ENCODE measurements around the gene DENND1C.

The DENND1C gene

DNA sequence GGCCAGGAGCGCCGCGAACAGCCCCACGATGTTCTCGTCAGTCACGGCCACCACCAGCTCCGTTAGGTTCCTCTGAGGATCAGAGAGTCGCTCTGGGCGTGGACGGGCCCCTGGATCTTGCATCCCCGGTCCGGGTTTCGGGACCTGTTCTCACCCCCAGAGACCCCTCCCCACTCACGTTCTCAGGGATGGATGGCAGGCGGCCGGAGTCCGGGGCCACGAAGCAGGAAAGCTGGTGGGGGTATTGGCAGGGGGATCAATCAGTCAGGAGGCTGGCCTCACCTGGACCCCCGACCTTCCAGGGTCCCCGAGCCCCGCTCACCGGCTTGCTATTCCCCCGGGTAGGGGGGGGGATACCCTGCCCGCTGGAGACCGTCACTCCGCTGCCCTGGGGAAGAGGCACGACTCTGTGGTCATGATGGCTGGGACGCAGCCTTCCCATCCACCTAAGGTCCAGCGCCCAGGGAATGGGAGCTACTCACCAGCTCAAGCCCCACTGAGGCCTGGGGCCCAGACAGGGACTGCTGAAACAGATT, 4.6 kb downstream of the DENND1C start:
- DNase-seq: no peak

DNA sequence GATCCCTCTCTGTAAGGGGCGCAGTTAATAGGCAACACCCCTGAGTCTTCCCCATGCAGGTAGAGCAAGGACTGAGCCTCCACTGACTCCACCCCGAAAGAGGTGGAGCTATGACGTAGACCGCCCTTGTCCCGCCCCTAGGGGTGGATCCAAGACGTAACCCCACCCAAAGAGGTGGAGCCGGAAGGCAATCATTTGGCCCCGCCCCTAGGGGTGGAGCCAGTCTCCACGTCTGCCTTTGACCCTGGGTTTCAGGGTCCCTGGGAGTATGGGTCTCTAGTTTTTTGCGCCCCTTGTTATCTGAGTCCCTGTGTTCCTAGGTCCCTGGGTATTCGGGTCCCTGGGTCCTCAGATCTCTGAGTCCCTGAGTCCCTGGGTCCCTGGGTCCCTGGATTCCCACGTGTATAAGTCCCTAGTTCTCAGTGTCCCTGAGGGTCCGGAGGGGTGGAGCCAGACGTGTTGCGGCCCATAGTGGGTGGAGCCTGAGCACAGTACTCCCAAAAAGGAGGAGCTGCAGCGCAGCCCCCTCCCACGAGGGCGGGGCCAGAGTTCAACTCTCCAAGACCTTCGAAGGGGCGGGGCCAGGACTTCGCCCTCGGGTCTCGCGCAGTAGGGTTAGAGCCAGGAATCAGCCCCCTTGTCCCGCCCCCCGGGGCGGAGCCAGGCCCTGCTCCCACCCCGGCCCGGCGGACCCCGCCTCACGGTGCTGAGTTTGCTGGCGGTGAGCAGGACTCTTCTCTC, 5.3 kb downstream of the DENND1C start:
- peak; percentile 65 for DNase-seq

DNA sequence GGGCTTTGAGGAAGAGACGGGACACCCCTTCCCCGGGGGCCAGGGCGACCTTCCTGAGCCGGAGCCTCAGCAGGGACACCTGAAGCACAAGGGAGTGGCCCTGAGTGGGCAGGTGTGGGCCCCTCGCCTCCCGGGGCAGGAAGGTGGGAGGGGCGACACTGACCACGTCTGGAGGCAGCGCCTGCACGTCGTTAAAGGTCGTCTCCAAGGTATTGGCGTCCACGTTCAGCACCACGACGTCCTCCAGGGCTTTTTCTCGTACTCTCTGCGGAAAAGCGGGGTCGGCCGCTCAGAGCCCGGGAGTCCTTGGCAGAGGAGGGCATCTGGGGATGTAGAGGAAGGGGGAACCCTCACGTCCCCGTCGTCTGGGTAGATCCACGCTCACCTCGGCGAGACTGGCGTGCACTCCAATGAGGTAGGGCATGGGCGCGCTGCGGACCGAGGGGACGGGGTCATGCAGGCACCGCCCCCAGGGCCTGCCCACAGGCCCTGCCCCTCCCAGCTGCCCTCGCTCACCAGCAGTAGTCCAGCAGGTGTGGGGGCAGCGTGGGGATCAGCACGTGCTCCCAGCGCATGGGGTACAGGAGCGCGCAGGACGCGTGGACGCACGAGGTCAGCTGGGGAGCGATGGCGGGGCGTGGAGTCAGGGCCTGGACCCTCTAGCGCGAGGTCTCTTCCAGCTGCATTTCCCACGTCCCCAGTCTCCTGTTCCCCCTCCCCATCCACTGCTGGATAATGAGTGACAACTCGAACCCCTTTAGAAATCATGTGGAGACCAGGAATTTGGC, 6.1 kb downstream of the DENND1C start:
- no peak for DNase-seq

DNA sequence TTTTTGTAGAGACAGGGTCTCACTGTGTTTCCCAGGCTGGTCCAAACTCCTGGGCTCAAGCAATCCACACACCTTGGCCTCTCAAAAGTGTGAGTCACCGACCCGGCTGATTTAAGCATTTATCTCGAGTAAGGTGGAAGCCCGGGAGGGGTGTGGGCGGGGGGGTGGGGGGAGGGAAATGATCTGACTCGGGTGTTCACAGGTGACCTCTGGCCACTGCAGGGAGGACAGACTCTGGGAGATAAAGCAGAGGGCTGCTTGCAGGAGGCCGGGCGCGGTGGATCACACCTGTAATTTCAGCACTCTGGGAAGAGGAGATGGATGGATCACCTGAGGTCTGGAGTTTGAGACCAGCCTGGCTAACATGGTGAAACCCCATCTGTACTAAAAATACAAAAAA, 7.9 kb downstream of the DENND1C start:
- DNase-seq: no peak

DNA sequence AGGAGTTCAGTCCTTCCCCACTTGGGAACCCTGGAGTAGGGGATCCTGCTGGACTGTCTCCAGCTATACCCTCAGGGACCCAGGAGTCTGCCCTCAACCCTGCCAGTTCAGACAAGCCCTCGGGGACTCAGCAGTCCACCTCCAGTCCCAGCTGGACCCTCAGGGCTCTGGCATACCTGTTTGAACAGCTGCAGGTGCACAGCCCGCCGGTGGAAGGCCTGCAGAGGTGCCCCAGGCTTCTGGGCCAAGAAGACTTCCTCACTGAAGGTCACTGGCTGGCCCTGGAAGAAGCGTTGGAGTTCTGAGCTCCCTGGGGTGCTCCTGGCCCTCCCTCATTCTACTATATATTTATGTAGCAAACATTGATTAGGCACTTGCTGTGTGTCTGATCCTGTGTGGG, 8.9 kb downstream of the DENND1C start:
- DNase-seq: no peak

DNA sequence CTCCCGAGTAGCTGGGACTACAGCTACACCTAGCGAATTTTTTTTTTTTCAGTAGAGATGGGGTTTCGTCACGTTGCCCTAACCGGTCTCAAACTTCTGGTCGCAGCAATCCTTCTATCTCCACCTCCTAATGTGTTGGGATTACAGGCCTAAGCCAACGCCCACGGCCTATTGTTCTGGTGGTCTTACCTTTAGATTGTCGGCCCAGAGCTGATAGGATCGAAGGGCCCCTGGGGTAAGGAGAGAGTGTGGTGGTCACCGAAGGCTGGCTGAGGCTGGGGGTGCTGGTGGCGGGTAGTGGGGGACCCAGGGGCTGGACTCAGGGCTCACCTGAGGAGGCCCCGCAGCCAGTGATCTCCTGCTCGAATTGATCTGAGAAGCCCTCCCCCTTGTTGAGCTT, 10.5 kb downstream of the DENND1C start:
- no peak for DNase-seq

DNA sequence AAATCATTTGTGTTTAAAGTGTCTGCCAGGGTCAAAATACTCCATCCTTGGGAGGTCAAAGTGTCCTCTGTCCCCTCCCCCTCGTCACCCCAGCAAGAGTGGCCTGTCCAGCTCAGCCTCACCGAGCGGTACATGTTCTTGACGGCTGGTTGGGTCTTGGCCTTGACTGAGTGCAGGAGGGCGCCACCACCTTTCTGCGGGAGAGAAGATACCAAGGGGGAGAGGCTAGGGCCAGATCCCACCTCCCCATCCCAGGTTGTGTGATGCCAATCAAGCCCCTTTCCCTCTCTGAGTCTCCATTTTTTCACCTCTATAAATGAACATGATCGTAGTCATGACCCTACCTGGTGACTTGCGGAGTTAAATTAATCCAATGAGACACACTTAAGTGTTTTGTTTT, 11.4 kb downstream of the DENND1C start:
- DNase-seq: no peak

DNA sequence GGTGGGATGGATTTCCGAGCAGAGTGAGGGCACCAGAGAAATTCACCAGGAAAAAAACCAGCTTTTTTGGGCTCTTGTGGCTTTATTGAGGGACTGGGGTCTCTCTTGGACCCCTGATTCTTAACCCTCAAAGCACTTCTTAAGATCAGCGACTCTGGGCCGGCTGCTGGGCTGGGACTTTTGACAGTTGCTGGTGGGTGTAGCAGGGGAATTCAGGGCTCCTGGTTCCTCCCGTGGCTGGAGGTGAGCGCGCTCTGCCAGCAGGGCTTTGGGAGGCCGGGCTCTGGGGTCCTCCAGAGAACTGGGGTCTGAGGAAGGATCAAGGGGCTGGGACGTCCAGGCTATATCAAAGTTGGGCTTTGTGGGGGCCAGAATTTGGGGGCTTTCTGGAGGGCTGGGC, 14.2 kb downstream of the DENND1C start:
- no peak for DNase-seq

DNA sequence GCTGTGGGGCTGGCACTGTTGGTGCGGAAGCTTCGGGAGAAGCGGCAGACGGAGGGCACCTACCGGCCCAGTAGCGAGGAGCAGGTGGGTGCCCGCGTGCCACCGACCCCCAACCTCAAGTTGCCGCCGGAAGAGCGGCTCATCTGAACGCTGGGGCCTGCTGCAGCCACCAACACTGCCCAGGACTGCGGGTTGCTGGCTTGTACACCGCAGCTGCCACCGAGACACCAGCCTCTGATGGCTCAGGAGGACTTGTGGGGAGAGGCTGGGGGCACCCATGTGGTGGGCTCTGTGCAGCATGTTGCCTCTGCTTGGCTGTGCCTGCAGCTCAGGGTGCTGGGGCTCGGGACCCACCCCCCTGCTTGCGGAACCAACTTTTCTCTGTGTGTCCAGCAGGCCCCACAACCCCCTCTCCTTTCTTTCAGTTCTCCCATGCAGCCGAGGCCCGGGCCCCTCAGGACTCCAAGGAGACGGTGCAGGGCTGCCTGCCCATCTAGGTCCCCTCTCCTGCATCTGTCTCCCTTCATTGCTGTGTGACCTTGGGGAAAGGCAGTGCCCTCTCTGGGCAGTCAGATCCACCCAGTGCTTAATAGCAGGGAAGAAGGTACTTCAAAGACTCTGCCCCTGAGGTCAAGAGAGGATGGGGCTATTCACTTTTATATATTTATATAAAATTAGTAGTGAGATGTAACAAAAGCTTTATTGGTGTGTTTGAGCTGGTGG, 14.9 kb downstream of the DENND1C start:
- no peak for DNase-seq

DNA sequence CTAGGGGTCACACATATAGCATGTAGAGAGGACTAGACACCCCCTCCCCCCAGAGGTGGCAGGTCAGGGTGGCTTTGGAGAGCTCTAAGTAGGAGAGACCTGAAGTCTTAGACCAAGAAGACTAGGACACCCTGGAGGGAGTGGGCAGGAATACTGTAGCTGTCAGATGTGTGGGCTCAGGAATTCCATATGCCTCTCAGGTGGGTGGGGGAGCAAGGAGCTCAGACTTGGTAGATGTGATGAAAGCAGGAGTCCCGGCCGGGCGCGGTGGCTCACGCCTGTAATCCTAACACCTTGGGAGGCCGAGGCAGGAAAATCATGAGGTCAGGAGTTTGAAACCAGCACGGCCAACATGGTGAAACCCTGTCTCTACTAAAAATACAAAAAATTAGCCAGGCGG, 15.9 kb downstream of the DENND1C start:
- DNase-seq: no peak

DNA sequence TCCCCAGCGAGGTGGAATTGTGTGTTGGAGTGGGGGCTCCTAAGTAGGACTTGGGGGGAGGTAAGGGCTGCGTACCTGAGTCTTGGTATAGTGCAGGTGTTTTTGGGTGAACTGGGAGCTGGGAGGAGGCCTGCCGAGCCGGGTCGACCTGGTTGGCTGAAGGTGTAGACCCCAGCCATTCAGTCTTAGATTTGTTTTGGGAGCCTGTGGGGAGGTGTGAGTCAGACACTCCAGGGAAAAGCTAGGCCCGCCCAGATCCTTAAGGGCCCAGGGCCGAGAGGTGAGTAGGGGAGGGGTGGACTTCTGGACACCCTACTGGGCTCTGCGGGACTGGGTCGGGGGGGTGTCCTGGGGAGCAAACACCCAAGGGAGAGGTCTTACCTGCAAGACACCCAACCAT, 16.6 kb downstream of the DENND1C start:
- no peak for DNase-seq

DNA sequence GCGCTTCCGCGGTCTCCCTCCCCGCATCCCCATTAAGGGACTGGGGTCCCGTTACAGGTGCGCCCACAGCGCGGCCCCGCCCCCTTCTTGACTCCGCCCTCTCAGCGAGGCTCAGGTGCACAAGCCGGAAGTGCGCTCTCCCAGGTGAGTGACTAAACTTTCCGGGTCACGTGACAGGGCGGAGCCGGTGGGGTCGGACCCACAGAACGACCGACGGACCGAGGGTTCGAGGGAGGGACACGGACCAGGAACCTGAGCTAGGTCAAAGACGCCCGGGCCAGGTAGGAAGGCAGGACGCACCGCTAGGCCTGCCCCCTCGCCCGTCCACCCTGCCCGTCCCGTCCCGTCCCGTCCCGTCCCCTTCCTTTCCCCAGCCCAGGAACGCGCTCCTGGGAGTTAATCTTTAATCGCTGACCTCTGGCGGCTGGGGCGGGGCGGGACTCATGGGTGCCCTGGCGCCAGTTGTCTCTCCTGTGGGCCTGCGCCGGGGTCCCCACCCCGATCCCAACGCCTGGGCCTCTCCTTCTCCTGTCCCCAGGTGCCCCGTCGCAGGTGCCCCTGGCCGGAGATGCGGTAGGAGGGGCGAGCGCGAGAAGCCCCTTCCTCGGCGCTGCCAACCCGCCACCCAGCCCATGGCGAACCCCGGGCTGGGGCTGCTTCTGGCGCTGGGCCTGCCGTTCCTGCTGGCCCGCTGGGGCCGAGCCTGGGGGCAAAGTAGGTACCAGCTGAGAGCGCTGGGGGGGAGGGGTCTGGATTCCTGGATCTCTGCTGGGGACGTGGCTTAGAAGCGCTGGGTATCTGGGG, 17.3 kb downstream of the DENND1C start, which contains the start of gene CRB3:
TSS of gene CRB3 (plus strand) at position 202 of the 804 bp plus-strand sequence. CDS start at position 633, 431 bp downstream.
- peak; percentile 27 for DNase-seq

DNA sequence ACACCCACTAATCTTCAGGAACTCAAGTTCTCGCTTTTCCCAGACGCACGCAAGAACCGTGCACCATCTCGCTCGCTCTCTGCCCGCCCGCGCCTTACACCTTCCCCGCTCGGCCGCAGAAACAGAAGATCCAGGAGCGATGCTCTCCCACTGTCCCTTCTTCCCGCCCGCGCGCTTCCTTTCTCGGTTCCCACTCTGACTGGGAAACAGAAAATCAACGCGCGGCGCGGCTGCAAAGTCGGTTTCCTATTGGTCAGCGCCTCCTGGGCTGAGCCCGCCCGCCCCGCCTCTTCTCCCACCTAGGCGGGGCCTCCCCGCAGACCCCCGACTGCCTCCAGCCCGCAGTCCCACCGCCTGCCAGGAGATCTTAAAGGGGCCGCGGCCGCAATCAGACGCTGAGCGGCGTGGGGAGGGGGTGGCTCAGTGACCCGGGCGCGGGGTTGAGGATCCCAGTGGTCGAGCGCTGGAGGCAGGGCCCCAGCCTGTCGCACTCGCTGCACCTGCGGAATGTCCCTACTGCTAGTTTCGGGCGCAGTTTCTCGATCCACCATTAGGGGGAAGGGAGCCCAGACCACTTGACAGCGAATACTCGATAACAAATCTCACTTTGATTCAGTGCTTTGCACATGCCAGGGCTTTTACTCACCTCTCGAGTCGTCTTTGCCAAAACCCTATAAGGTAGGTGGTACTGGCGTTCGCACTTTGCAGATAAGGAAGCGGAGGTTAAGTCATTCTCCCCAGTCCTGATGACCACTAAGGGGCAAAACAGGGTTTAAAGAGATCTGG, 21.3 kb downstream of the DENND1C start:
- peak; percentile 95 for DNase-seq

DNA sequence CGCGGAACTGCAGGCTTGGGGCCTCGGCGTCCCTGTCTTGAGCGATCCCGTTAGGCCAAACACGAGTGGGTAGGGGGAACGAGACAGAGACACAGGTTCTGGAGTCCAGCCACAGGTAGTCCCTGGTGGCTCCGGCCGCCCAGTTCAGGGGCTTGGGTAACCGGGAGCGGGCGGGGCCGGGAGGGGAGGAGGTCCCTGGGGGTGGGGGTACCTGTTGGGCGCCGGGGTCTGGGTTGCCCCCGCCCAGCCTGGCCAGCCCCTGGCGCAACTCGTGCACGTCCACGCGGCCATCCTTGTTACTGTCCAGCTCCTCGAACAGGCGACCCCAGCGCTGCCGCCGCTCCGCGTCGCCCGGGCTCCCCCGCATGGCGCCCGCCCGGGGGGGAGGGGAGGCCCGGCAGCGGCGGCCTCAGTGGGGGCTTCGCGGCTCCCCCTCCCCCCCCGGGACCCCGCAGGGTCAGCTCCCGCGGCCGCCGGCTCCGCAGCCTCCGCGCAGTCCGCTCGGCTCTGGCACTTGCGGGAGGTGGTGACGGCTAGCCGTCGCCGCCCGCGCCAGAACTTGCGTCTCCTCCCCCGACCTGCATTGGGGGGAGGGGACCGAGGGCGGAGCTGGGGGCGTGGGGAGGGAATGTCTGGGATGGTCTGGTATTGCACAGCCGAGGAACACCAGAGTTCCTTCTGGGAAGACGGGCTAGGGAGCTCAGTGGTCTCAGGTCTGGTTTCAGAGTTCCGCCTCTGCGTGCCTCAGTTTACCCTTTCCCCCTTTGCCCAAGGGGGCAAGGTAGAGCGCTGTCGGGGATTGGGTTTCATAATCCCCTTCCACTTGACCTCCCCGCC, 22.1 kb downstream of the DENND1C start, which contains the start of gene SLC25A23:
TSS of gene SLC25A23 (minus strand) at position 531 of the 837 bp plus-strand sequence. CDS start at position 367, 164 bp downstream.
- peak; percentile 31 for DNase-seq

DNA sequence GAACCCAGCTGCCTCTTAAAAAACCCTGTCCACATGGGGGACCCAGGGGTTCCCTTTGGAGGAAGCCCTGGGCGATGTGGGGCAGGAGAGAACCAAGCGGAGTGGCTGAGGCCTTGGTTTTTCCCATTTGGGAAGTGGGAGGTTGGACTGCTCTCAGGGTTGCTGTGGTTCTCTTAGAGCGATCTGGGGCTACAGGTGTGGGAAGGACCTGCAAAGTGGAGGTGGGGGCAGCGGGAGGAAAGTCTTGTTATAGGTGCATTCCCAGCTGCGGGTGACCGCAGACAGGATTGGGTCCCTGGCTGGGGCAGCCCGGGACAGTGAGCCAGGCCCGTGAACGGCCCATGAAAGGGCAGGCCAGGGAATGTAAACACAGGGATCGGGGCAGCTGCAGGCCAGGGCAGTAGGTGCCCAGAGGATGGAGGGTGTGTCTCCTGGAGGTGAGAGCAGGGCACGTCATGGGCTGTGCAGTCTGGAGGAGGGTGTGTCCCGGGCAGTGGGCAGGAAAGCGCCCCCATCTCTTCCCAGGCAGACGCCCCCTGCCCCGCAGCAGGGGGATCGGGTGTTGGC, 22.8 kb downstream of the DENND1C start:
- no peak for DNase-seq

DNA sequence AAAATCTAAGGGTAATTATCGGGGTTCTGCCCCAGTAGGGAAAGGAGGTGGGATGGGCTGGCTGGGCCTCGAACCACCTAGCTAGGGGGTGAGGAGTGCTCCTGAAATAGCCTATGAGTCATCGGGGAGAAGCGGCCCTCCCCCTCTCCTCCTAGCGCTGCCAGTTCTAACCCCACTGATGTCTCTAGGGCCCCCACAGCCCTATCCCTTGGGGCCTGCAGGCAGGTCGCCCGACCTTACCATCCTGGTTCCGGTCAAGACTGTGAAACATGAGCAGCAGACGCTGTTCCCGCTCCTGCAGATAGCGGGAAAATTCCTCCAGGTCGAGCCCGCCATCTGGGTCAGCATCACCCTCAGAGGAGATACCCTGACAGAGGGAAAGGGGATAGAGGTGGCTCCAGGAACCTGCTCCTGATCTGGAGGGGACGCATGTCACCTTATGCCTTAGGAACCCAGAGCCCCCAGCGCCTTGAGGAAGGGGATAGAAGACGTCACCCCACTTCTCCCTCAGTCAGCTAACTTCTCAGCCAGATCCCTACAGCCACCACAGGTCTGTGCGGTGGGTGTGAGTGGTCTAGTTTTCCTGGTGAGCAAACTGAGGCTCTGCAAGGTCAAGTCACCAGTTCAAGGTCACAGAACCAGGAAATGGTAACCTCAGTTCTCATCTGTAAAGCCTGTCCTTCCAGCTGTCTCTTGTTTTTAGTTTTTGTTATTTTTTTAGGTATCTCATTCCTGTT, 23.5 kb downstream of the DENND1C start:
- no peak for DNase-seq

DNA sequence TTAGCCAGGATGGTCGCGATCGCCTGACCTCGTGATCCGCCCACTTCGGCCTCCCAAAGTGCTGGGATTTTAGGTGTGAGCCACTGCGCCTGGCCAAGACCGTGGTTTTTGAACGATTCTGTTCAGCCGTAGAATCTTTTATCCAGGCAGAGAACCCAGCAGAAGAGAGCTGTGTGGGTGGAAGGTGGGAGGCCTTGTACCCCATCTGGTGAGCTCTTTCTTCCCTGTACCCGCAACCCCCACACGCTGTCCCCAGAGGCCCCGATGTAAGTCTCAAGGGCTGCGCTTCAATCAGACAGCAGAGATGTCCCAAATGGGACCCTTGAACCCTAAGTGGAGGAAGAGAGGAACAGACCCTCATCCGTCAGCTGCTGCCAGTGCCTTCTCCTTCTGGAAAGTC, 25.7 kb downstream of the DENND1C start:
- no peak for DNase-seq

DNA sequence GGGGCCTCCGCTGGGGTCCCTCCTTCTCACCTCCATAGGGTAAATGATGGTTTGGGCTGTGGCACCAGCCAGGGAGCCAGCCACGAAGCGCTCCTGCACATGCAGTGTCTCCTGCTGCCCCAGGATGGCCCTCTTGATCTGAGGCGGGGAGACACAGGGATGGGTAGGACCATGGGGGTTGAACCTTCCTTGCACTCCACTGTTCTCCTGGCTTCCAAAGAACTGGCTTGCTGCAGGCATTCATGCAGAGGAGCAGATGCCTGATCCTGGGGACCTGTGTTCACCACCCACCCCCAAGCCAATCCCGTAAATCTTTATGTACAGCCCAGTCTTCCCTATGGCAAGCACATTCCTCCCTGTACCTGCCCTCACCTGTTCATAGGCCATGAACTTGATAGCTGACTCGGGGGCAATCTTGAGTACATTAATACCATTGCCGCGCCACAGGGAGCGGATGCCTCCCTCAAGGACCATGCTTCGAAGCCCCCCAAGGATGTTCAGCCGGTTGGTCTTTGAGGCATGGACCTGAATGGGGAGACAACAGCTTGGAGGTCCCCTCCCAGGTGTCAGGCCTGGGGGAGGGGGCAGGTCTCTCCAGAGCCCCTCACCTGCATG, 27.5 kb downstream of the DENND1C start:
- no peak for DNase-seq

DNA sequence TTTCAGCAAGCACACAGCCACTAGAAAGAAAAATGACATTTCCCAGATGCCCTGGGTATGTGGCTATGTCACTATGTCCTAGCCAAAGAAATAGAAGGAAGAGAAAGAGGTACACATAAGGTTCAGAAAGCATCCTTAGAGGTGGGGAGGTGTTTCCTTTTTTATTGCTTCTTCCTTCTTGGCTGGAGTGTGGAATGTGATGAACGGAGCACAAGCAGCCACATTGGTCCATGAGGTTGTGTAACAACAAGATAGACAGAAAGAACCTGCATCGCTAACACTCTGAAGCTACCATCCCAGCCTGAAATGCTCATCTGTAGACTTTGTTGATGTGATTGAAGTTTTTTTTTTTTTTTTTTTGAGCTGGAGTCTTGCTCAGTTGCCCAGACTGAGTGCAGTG, 28.7 kb downstream of the DENND1C start:
- DNase-seq: no peak
